ENCODE measurements around the gene IQGAP2.

The IQGAP2 gene

DNA sequence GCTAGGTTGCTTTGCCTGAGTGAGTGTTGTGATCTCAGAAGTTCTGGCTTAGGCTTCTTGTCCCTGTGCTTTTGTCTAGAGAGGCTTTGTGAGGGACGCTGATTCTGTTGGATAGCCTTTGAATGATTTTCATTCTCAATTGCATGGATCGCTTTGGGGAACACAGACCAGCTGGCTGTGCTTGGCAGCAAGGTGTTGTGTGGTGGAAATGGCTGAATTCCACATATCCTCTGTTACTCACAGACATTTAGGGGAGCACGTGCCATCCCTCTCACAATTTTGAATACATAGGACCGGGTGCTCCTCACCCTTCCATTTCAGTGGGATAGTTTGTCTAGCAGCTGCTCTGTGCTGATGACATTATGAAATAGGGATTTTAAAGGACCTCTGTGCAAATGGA lies 76.2 kb downstream of the IQGAP2 start:
- Histone ChIP-seq H2BK12ac (ENCODE audit: low read length) (no peak overlapping the region), H2BK120ac (ENCODE audit: insufficient read depth, low read length, poor library complexity) (no peak overlapping the region), H3K36me3 (ENCODE audit: control insufficient read depth in 1 of 2, insufficient read depth in 2 of 2, low read length in 2 of 2) (no peaks in the 10 kb centered on the region), H2BK5ac (ENCODE audit: low read depth, low read length, poor library complexity) (no peak overlapping the region), H4K12ac (ENCODE audit: low read depth, low read length) (no peak overlapping the region), H3K23ac (ENCODE audit: low read length) (no peak overlapping the region), H3K9ac (ENCODE audit: low read length) (no peak overlapping the region), H3K79me1 (ENCODE audit: low read length) (no peaks in the 10 kb centered on the region), H3K9me3 (ENCODE audit: insufficient read depth, low read depth, low read length) (no peaks in the 10 kb centered on the region), H3K27ac (ENCODE audit: low read depth, low read length) (no peak overlapping the region), H2AFZ (ENCODE audit: insufficient read depth, low read length, poor library complexity) (no peak overlapping the region), H3K14ac (ENCODE audit: low read length) (no peak overlapping the region), H3K27me3 (ENCODE audit: insufficient read depth, low read length) (no peaks in the 10 kb centered on the region), H2AK5ac (ENCODE audit: low read length) (no peak overlapping the region), H3K4me1 (ENCODE audit: control insufficient read depth in 1 of 2, insufficient read depth in 2 of 2, low read length in 2 of 2) (peaks cover 11% of the 10 kb centered on the region in 2 experiments), H3K4me2 (ENCODE audit: low read length) (no peak overlapping the region), H3K79me2 (ENCODE audit: control insufficient read depth, insufficient read depth, low read length, poor library complexity) (no peaks in the 10 kb centered on the region), H4K91ac (ENCODE audit: low read depth, low read length) (no peak overlapping the region), H3K18ac (ENCODE audit: low read length) (no peak overlapping the region), H3K4ac (ENCODE audit: low read depth, low read length) (no peak overlapping the region), H3K4me3 (ENCODE audit: low read depth, low read length) (no peak overlapping the region), H4K8ac (ENCODE audit: low read depth, low read length) (no peak overlapping the region)
- no CpG with 5 or more reads among the region's 4 CpGs for WGBS (ENCODE audit: extremely low coverage, insufficient coverage, insufficient read length)
- no peak for DNase-seq

DNA sequence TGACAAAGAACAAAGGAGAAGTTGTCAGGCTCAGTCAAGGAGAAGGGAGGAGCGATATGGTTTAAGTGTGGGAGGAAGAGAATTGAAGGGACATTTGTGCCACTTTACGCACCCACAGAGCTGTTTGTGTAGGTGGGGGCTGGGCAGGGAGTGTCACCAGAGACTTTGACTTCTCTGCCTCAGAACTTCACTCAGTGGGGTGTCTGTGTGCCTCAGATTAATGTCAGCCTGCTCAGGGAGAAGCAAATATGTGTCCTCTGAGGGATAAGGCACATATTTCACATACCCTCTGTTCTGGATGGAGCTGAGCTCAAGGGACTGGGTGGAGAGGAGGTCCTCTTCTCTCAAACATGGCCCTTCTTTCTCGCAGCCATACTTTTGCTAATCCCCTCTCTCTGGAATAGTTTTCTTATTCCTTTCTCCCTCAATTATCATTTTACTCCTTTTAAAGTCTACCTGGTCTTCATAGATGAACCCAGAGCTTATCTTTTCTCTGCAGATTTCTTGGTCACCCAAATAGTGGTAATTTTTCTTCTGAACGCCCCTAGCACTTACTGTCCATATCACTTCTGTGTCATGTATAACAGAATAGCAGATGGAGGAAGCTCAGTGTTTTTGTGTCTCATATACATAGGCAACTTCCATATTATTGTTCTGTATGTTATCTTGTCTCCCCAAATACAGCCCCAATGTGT lies 77.0 kb downstream of the IQGAP2 start:
- Histone ChIP-seq H2BK120ac (ENCODE audit: insufficient read depth, low read length, poor library complexity) (no peak overlapping the region), H2BK5ac (ENCODE audit: low read depth, low read length, poor library complexity) (no peak overlapping the region), H2BK12ac (ENCODE audit: low read length) (no peak overlapping the region), H3K18ac (ENCODE audit: low read length) (no peak overlapping the region), H3K23ac (ENCODE audit: low read length) (no peak overlapping the region), H4K12ac (ENCODE audit: low read depth, low read length) (no peak overlapping the region), H3K79me1 (ENCODE audit: low read length) (no peaks in the 10 kb centered on the region), H2AFZ (ENCODE audit: insufficient read depth, low read length, poor library complexity) (no peak overlapping the region), H3K4me3 (ENCODE audit: low read depth, low read length) (no peak overlapping the region), H4K91ac (ENCODE audit: low read depth, low read length) (no peak overlapping the region), H3K9ac (ENCODE audit: low read length) (no peak overlapping the region), H3K36me3 (ENCODE audit: control insufficient read depth in 1 of 2, insufficient read depth in 2 of 2, low read length in 2 of 2) (no peaks in the 10 kb centered on the region), H4K8ac (ENCODE audit: low read depth, low read length) (no peak overlapping the region), H3K27ac (ENCODE audit: low read depth, low read length) (no peak overlapping the region), H3K27me3 (ENCODE audit: insufficient read depth, low read length) (no peaks in the 10 kb centered on the region), H2AK5ac (ENCODE audit: low read length) (no peak overlapping the region), H3K9me3 (ENCODE audit: insufficient read depth, low read depth, low read length) (no peaks in the 10 kb centered on the region), H3K79me2 (ENCODE audit: control insufficient read depth, insufficient read depth, low read length, poor library complexity) (no peaks in the 10 kb centered on the region), H3K4me1 (ENCODE audit: control insufficient read depth in 1 of 2, insufficient read depth in 2 of 2, low read length in 2 of 2) (peaks cover 8 to 10% of the 10 kb centered on the region in 2 experiments), H3K14ac (ENCODE audit: low read length) (no peak overlapping the region), H3K4me2 (ENCODE audit: low read length) (no peak overlapping the region), H3K4ac (ENCODE audit: low read depth, low read length) (no peak overlapping the region)
- no peak for DNase-seq
- WGBS (ENCODE audit: extremely low coverage, insufficient coverage, insufficient read length) = no CpG with 5 or more reads among the region's 4 CpGs

DNA sequence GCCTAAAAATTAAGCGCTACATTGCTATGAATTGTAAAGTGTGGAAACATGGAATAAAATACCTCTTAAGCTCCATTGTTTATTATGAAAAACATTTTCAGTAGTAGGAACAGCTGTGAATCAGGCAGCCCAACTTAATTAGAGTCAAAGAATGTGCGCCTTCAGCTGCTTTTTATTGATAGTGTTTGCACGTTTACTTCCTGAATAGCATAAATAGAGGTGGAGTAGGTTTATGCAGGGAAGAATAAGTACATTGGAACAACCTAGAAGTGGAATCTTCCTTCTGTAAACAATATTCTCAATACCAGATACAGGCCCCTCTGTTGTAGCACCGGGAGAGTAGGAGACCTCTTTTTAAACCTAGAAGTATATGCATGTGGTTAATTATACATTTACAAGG lies 79.9 kb downstream of the IQGAP2 start:
- H3K36me3 ChIP-seq (ENCODE audit: control insufficient read depth in 1 of 2, insufficient read depth in 2 of 2, low read length in 2 of 2) = no peaks in the 10 kb centered on the region
- H3K4me1 ChIP-seq (ENCODE audit: control insufficient read depth in 1 of 2, insufficient read depth in 2 of 2, low read length in 2 of 2) = no peaks in the 10 kb centered on the region
- no peak overlapping the region for H3K27ac ChIP-seq (ENCODE audit: low read depth, low read length)
- no peak overlapping the region for H3K9ac ChIP-seq (ENCODE audit: low read length)
- no CpG with 5 or more reads among the region's 4 CpGs for WGBS (ENCODE audit: extremely low coverage, insufficient coverage, insufficient read length)
- H2BK12ac ChIP-seq (ENCODE audit: low read length) = no peak overlapping the region
- H3K79me2 ChIP-seq (ENCODE audit: control insufficient read depth, insufficient read depth, low read length, poor library complexity) = no peaks in the 10 kb centered on the region
- no peak overlapping the region for H3K4me2 ChIP-seq (ENCODE audit: low read length)
- no peak overlapping the region for H2AFZ ChIP-seq (ENCODE audit: insufficient read depth, low read length, poor library complexity)
- no peak overlapping the region for H4K12ac ChIP-seq (ENCODE audit: low read depth, low read length)
- H4K91ac ChIP-seq (ENCODE audit: low read depth, low read length) = no peak overlapping the region
- no peak overlapping the region for H3K18ac ChIP-seq (ENCODE audit: low read length)
- peaks cover 1% of the 10 kb centered on the region for H3K9me3 ChIP-seq (ENCODE audit: insufficient read depth, low read depth, low read length)
- no peak overlapping the region for H4K8ac ChIP-seq (ENCODE audit: low read depth, low read length)
- H3K4me3 ChIP-seq (ENCODE audit: low read depth, low read length) = no peak overlapping the region
- H2BK5ac ChIP-seq (ENCODE audit: low read depth, low read length, poor library complexity) = no peak overlapping the region
- H2AK5ac ChIP-seq (ENCODE audit: low read length) = no peak overlapping the region
- no peak overlapping the region for H3K23ac ChIP-seq (ENCODE audit: low read length)
- no peak overlapping the region for H3K4ac ChIP-seq (ENCODE audit: low read depth, low read length)
- no peak overlapping the region for H3K14ac ChIP-seq (ENCODE audit: low read length)
- DNase-seq = no peak
- no peaks in the 10 kb centered on the region for H3K27me3 ChIP-seq (ENCODE audit: insufficient read depth, low read length)
- H2BK120ac ChIP-seq (ENCODE audit: insufficient read depth, low read length, poor library complexity) = no peak overlapping the region
- no peaks in the 10 kb centered on the region for H3K79me1 ChIP-seq (ENCODE audit: low read length)

DNA sequence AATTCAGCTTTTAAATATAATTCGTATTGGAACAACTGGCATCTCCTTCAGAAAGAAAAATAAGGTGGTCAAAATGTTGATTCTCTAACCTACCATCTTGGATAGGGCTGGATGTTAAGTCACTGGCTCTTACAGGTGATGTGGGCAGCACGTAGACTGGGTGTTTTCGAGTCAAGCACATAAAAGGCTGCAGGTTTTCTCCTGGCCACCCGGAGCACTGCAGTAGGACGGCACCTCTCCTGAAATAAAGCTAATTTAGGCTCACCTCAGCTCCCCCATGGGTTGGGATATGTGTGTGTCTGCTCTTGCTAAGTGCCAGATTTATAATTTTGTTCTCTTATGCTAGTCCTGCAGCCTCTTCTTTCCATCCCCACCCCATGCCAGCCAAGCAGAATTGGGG lies 80.3 kb downstream of the IQGAP2 start:
- Histone ChIP-seq H3K79me2 (ENCODE audit: control insufficient read depth, insufficient read depth, low read length, poor library complexity) (no peaks in the 10 kb centered on the region), H3K18ac (ENCODE audit: low read length) (no peak overlapping the region), H3K4me1 (ENCODE audit: control insufficient read depth in 1 of 2, insufficient read depth in 2 of 2, low read length in 2 of 2) (no peaks in the 10 kb centered on the region), H2AK5ac (ENCODE audit: low read length) (no peak overlapping the region), H2BK120ac (ENCODE audit: insufficient read depth, low read length, poor library complexity) (no peak overlapping the region), H3K4ac (ENCODE audit: low read depth, low read length) (no peak overlapping the region), H2AFZ (ENCODE audit: insufficient read depth, low read length, poor library complexity) (no peak overlapping the region), H3K27me3 (ENCODE audit: insufficient read depth, low read length) (no peaks in the 10 kb centered on the region), H2BK12ac (ENCODE audit: low read length) (no peak overlapping the region), H3K9me3 (ENCODE audit: insufficient read depth, low read depth, low read length) (peaks cover 1% of the 10 kb centered on the region), H3K4me2 (ENCODE audit: low read length) (no peak overlapping the region), H3K23ac (ENCODE audit: low read length) (no peak overlapping the region), H4K8ac (ENCODE audit: low read depth, low read length) (no peak overlapping the region), H3K36me3 (ENCODE audit: control insufficient read depth in 1 of 2, insufficient read depth in 2 of 2, low read length in 2 of 2) (no peaks in the 10 kb centered on the region), H3K14ac (ENCODE audit: low read length) (no peak overlapping the region), H2BK5ac (ENCODE audit: low read depth, low read length, poor library complexity) (no peak overlapping the region), H3K9ac (ENCODE audit: low read length) (no peak overlapping the region), H4K12ac (ENCODE audit: low read depth, low read length) (no peak overlapping the region), H3K27ac (ENCODE audit: low read depth, low read length) (no peak overlapping the region), H3K4me3 (ENCODE audit: low read depth, low read length) (no peak overlapping the region), H3K79me1 (ENCODE audit: low read length) (no peaks in the 10 kb centered on the region), H4K91ac (ENCODE audit: low read depth, low read length) (no peak overlapping the region)
- no CpG with 5 or more reads among the region's 5 CpGs for WGBS (ENCODE audit: extremely low coverage, insufficient coverage, insufficient read length)
- no peak for DNase-seq

Data from trophoblast cell (in vitro differentiated cells and primary cell).